Trophoblast cell (in vitro differentiated cells and primary cell): ENCODE data around the gene GALNT12.

Experiments used
- DNase-seq, 2 donors: peaks; one replicate each; pipeline ENCODE4 v3.0.0-alpha.2; 2016
- H2AFZ ChIP-seq: 2 replicates; pipeline ENCODE4 v1.6.1; 2013; ENCODE audit warnings: low read length, moderate library complexity, mild to moderate bottlenecking; ENCODE audit not compliant: insufficient read depth, poor library complexity
- H2AK5ac ChIP-seq: 2 replicates; pipeline ENCODE4 v1.6.1; 2013; ENCODE audit warnings: mild to moderate bottlenecking, low read length
- H2BK120ac ChIP-seq: 2 replicates; pipeline ENCODE4 v1.6.1; 2013; ENCODE audit warnings: low read length, mild to moderate bottlenecking, moderate library complexity; ENCODE audit not compliant: insufficient read depth, poor library complexity
- H2BK12ac ChIP-seq: 2 replicates; pipeline ENCODE4 v1.6.1; 2013; ENCODE audit warnings: mild to moderate bottlenecking, low read length, moderate library complexity
- H2BK5ac ChIP-seq: 2 replicates; pipeline ENCODE4 v1.6.1; 2013; ENCODE audit warnings: low read length, low read depth, moderate library complexity, mild to moderate bottlenecking; ENCODE audit not compliant: poor library complexity
- H3K14ac ChIP-seq: 2 replicates; pipeline ENCODE4 v1.6.1; 2013; ENCODE audit warnings: mild to moderate bottlenecking, low read length
- H3K18ac ChIP-seq: 2 replicates; pipeline ENCODE4 v1.6.1; 2013; ENCODE audit warnings: mild to moderate bottlenecking, low read length
- H3K23ac ChIP-seq: 2 replicates; pipeline ENCODE4 v1.6.1; 2013; ENCODE audit warnings: low read length
- H3K27ac ChIP-seq: 2 replicates; pipeline ENCODE4 v1.5.1; 2013; ENCODE audit warnings: low read depth, mild to moderate bottlenecking, inconsistent platforms, low read length, moderate library complexity
- H3K27me3 ChIP-seq: 2 replicates; pipeline ENCODE4 v1.6.1; 2013; ENCODE audit warnings: inconsistent platforms, mild to moderate bottlenecking, low read length, moderate library complexity; ENCODE audit not compliant: insufficient read depth
- H3K36me3 ChIP-seq, 2 experiments: 1 replicate in 1 of 2; 2 replicates in 1 of 2; pipeline ENCODE4 v1.6.1; 2013; ENCODE audit warnings: low read length in 2 of 2, mild to moderate bottlenecking in 2 of 2, moderate library complexity in 1 of 2; ENCODE audit not compliant: insufficient read depth in 2 of 2, control insufficient read depth in 1 of 2
- H3K4ac ChIP-seq: 2 replicates; pipeline ENCODE4 v1.6.1; 2013; ENCODE audit warnings: low read depth, mild to moderate bottlenecking, low read length, moderate library complexity
- H3K4me1 ChIP-seq, 2 experiments: 1 replicate in 1 of 2; 2 replicates in 1 of 2; pipeline ENCODE4 v1.6.1; 2013; ENCODE audit warnings: low read length in 2 of 2, mild to moderate bottlenecking in 2 of 2, moderate library complexity in 1 of 2; ENCODE audit not compliant: insufficient read depth in 2 of 2, control insufficient read depth in 1 of 2
- H3K4me2 ChIP-seq: 2 replicates; pipeline ENCODE4 v1.6.1; 2013; ENCODE audit warnings: inconsistent platforms, mild to moderate bottlenecking, low read length, moderate library complexity
- H3K4me3 ChIP-seq: 2 replicates; pipeline ENCODE4 v1.5.1; 2013; ENCODE audit warnings: mild to moderate bottlenecking, low read depth, low read length, inconsistent platforms
- H3K79me1 ChIP-seq: one replicate; pipeline ENCODE4 v1.6.1; 2013; ENCODE audit warnings: low read length
- H3K79me2 ChIP-seq: 2 replicates; pipeline ENCODE4 v1.6.1; 2013; ENCODE audit warnings: low read length, mild to moderate bottlenecking; ENCODE audit not compliant: control insufficient read depth, insufficient read depth, poor library complexity
- H3K9ac ChIP-seq: 2 replicates; pipeline ENCODE4 v1.6.1; 2013; ENCODE audit warnings: mild to moderate bottlenecking, low read length
- H3K9me3 ChIP-seq: 2 replicates; pipeline ENCODE4 v1.6.1; 2013; ENCODE audit warnings: low read depth, mild to moderate bottlenecking, control low read depth, inconsistent platforms, low read length; ENCODE audit not compliant: insufficient read depth
- H4K12ac ChIP-seq: 2 replicates; pipeline ENCODE4 v1.6.1; 2013; ENCODE audit warnings: low read depth, mild to moderate bottlenecking, low read length, moderate library complexity
- H4K8ac ChIP-seq: 2 replicates; pipeline ENCODE4 v1.6.1; 2013; ENCODE audit warnings: low read depth, mild to moderate bottlenecking, low read length, moderate library complexity
- H4K91ac ChIP-seq: one replicate; pipeline ENCODE4 v1.6.1; 2013; ENCODE audit warnings: low read depth, mild to moderate bottlenecking, low read length, moderate library complexity
- WGBS: extraction: QIAGEN DNeasy Blood & Tissue Kit; methylation state at CpG from one replicate; pipeline ENCODE4 v1.1.7; 2013; ENCODE audit warnings: missing lambda C conversion rate; ENCODE audit not compliant: insufficient read length, insufficient coverage; ENCODE audit errors: extremely low coverage; 5-methylcytosine and 5-hydroxymethylcytosine counted together

GALNT12 gene

DNA sequence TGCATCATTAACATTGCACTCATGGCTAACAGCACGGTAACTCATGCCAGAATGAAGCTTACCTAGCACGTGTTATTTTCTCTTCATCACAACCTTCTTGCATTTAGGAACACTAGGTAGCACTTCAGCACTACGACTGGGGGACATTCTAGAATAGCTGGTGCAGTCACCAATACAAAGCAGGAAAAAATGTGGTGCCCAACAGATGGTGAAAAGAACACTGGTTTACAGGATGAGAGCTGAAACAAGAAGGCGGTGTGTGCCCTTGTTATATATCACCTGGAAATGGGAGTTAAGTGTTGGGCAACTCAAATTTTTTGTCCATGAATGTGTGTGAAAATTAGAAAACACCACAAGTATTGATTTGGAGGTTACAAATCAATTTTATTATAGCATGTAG lies 30.0 kb downstream of the GALNT12 start:
- Histone ChIP-seq H2BK5ac (no peak overlapping the region), H4K12ac (no peak overlapping the region), H4K8ac (no peak overlapping the region), H3K36me3 (no peaks in the 10 kb centered on the region), H2AFZ (no peak overlapping the region), H3K79me2 (no peaks in the 10 kb centered on the region), H3K4me2 (no peak overlapping the region), H3K14ac (no peak overlapping the region), H3K9me3 (no peaks in the 10 kb centered on the region), H3K4ac (no peak overlapping the region), H4K91ac (no peak overlapping the region), H3K27me3 (no peaks in the 10 kb centered on the region), H3K23ac (no peak overlapping the region), H2AK5ac (no peak overlapping the region), H2BK120ac (no peak overlapping the region), H3K27ac (no peak overlapping the region), H2BK12ac (no peak overlapping the region), H3K18ac (no peak overlapping the region), H3K9ac (no peak overlapping the region), H3K79me1 (no peaks in the 10 kb centered on the region), H3K4me1 (no peaks in the 10 kb centered on the region), H3K4me3 (no peak overlapping the region)
- DNase-seq: no peak
- WGBS: no CpG with 5 or more reads among the region's 4 CpGs

GRCh38 chr9:98838155-98838867 lies 30.8 kb downstream of the GALNT12 start:
- Histone ChIP-seq H2AK5ac (no peak overlapping the region), H2BK12ac (no peak overlapping the region), H3K18ac (no peak overlapping the region), H3K27me3 (no peaks in the 10 kb centered on the region), H2AFZ (no peak overlapping the region), H4K91ac (no peak overlapping the region), H3K4me3 (no peak overlapping the region), H3K9ac (no peak overlapping the region), H4K12ac (no peak overlapping the region), H3K79me2 (no peaks in the 10 kb centered on the region), H2BK120ac (no peak overlapping the region), H3K23ac (no peak overlapping the region), H3K4me2 (no peak overlapping the region), H3K36me3 (no peaks in the 10 kb centered on the region), H3K4me1 (no peaks in the 10 kb centered on the region), H3K79me1 (no peaks in the 10 kb centered on the region), H4K8ac (no peak overlapping the region), H3K9me3 (no peaks in the 10 kb centered on the region), H3K4ac (no peak overlapping the region), H2BK5ac (no peak overlapping the region), H3K14ac (no peak overlapping the region), H3K27ac (no peak overlapping the region)
- WGBS: no CpG with 5 or more reads among the region's 6 CpGs
- no peak for DNase-seq

- no peaks in the 10 kb centered on the region for H3K27me3 ChIP-seq
- H2AFZ ChIP-seq: no peak overlapping the region
- H2BK12ac ChIP-seq: no peak overlapping the region
- no peaks in the 10 kb centered on the region for H3K36me3 ChIP-seq
- H3K18ac ChIP-seq: no peak overlapping the region
- no peak overlapping the region for H4K91ac ChIP-seq
- H3K27ac ChIP-seq: no peak overlapping the region
- H3K79me2 ChIP-seq: no peaks in the 10 kb centered on the region
- no peak overlapping the region for H2AK5ac ChIP-seq
- no peak overlapping the region for H4K8ac ChIP-seq
- H4K12ac ChIP-seq: no peak overlapping the region
- no peak overlapping the region for H3K4ac ChIP-seq
- H3K79me1 ChIP-seq: no peaks in the 10 kb centered on the region
- no peak overlapping the region for H3K9ac ChIP-seq
- no peak overlapping the region for H2BK5ac ChIP-seq
- H3K23ac ChIP-seq: no peak overlapping the region
- no peak overlapping the region for H2BK120ac ChIP-seq
- no peak overlapping the region for H3K4me2 ChIP-seq
- no peaks in the 10 kb centered on the region for H3K9me3 ChIP-seq
- no peak overlapping the region for H3K4me3 ChIP-seq
- no peak overlapping the region for H3K14ac ChIP-seq
- no CpG with 5 or more reads among the region's 6 CpGs for WGBS
- no peak for DNase-seq
- no peaks in the 10 kb centered on the region for H3K4me1 ChIP-seq
Observed at GRCh38 chr9:98838868-98839565, 31.5 kb downstream of the GALNT12 start.

DNA sequence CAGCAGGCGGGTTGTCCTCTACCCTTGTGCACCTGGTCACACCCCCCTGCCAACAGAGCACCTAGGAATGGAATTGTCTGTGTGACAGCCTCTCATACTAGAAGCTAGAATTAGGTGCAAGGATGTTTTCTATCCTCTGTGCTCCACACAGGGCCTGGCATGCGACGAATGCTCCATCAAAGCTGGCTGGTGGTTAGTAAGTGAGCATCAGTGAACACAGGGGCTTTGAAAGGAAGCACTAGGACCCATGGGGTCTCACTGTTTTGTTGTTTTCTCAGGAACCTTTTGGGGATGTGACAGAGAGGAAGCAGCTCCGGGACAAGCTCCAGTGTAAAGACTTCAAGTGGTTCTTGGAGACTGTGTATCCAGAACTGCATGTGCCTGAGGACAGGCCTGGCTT lies 32.3 kb downstream of the GALNT12 start:
- Histone ChIP-seq H3K4ac (no peak overlapping the region), H3K4me1 (no peaks in the 10 kb centered on the region), H2BK5ac (no peak overlapping the region), H3K4me2 (no peak overlapping the region), H3K9ac (no peak overlapping the region), H4K12ac (no peak overlapping the region), H3K18ac (no peak overlapping the region), H4K91ac (no peak overlapping the region), H3K14ac (no peak overlapping the region), H2BK120ac (no peak overlapping the region), H2AK5ac (no peak overlapping the region), H2AFZ (no peak overlapping the region), H3K36me3 (no peaks in the 10 kb centered on the region), H3K9me3 (no peaks in the 10 kb centered on the region), H3K27ac (no peak overlapping the region), H3K27me3 (no peaks in the 10 kb centered on the region), H3K23ac (no peak overlapping the region), H4K8ac (no peak overlapping the region), H3K79me2 (no peaks in the 10 kb centered on the region), H3K4me3 (no peak overlapping the region), H2BK12ac (no peak overlapping the region), H3K79me1 (no peaks in the 10 kb centered on the region)
- DNase-seq: no peak
- no CpG with 5 or more reads among the region's 4 CpGs for WGBS
